Measurements from ENCODE around the gene FBXL13. TPM values are rescaled to one million over a fixed set of nuclear protein-coding genes. Genes with fewer than 3 reads are reported as not detected.

The FBXL13 gene
- total RNA-seq, 1 donor from 2014 or later, result 0.98 TPM

DNA sequence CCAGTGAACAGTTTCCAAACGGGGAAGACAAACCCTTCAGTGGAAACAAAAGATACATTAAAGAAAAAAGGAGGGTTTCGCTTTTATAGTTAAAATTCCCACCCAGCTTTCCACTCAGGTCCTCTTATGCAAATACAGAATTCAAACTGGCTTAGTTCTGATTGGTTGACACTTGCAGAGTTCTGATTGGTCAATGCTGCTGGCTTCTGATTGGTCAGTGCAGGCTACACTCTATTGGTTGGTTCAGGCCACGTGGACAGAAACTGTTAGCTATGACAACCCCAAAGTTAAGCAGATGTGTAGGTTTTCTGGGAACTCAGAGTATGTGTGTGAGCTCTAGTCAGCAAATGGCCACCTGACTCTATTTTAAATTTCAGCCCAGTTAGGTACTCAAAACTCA, 80.0 kb downstream of the FBXL13 start:
- H3K9me3 ChIP-seq, result no peaks in the 10 kb centered on the region
- H3K36me3 ChIP-seq, result no peaks in the 10 kb centered on the region
- intact Hi-C loops (cut with DNase I), result no loop called here
- H3K27ac ChIP-seq, result no peak overlapping the region
- TF ChIP-seq CTCF (IDR thresholded peaks at IDR 0.05) (no peak), POLR2AphosphoS5 (IDR thresholded peaks at IDR 0.05; ENCODE audit: insufficient read depth in 1 of 2, low read depth in 1 of 2) (no peak)
- H3K4me3 ChIP-seq, result no peak overlapping the region
- DNase-seq (ENCODE audit: extremely low spot score in 2 of 2), result no peak
- peaks cover 3% of the 10 kb centered on the region for H3K27me3 ChIP-seq
- H3K4me1 ChIP-seq, result peaks cover 24% of the 10 kb centered on the region

GRCh38 chr7:102993718-102994029, 80.9 kb downstream of the FBXL13 start:
- peaks cover 24% of the 10 kb centered on the region for H3K4me1 ChIP-seq
- peaks cover 3% of the 10 kb centered on the region for H3K27me3 ChIP-seq
- H3K9me3 ChIP-seq, result no peaks in the 10 kb centered on the region
- H3K4me3 ChIP-seq, result no peak overlapping the region
- no peaks in the 10 kb centered on the region for H3K36me3 ChIP-seq
- no peak overlapping the region for H3K27ac ChIP-seq
- intact Hi-C loops (cut with DNase I), result no loop called here
- TF ChIP-seq CTCF (IDR thresholded peaks at IDR 0.05), result no peak
- no peak for TF ChIP-seq POLR2A (IDR thresholded peaks at IDR 0.05)
- no peak for TF ChIP-seq POLR2AphosphoS5 (IDR thresholded peaks at IDR 0.05; ENCODE audit: insufficient read depth in 1 of 2, low read depth in 1 of 2)
- no peak for DNase-seq (ENCODE audit: extremely low spot score in 2 of 2)

DNA sequence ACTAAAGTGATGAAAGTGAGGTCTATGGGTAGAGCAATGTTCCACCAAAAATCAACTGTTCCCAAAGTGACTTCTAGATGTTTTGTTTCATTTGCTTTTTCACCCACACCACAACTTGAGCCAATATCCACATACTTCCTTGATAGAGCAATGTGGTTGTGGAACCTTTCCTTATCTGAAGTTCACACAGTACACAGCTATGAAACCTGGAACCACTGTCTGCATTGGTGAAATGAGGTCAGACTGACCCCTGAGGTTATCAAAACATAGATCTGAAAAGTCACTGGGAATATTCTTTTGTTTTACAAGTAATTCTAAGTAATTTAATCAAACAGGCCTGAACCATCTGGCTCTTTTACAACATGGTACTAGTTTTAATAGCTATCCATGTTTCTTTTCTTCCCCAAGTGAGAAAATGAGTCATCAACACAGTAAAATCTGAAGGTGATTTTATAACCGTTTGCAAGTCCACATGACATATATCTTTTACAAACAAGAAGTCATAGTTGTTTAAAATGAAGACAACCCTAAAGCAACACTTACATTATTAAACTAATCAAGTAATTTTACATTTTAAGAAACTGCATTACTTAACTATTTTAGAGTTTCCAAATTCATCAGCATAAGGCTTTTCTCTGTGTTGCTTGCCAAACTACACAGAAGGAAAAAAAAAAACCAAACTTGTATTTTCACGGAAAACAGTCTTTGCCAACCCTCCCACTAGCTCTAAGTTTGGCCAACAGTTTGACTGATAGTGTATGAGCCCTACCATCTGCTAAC, 81.5 kb downstream of the FBXL13 start:
- intact Hi-C loops (cut with DNase I), result no loop called here
- H3K36me3 ChIP-seq, result no peaks in the 10 kb centered on the region
- TF ChIP-seq POLR2A (IDR thresholded peaks at IDR 0.05) (no peak), CTCF (IDR thresholded peaks at IDR 0.05) (no peak), POLR2AphosphoS5 (IDR thresholded peaks at IDR 0.05; ENCODE audit: insufficient read depth in 1 of 2, low read depth in 1 of 2) (no peak)
- H3K27ac ChIP-seq, result peak overlapping the region; percentile 27
- H3K4me1 ChIP-seq, result peaks cover 24% of the 10 kb centered on the region
- no peak overlapping the region for H3K4me3 ChIP-seq
- no peaks in the 10 kb centered on the region for H3K9me3 ChIP-seq
- DNase-seq (ENCODE audit: extremely low spot score in 2 of 2), result no peak
- peaks cover 3% of the 10 kb centered on the region for H3K27me3 ChIP-seq

GRCh38 chr7:102992509-102992937, 82.1 kb downstream of the FBXL13 start:
- H3K9me3 ChIP-seq, result no peaks in the 10 kb centered on the region
- peaks cover 3% of the 10 kb centered on the region for H3K27me3 ChIP-seq
- no peak overlapping the region for H3K4me3 ChIP-seq
- peaks cover 24% of the 10 kb centered on the region for H3K4me1 ChIP-seq
- peak overlapping the region; percentile 27 for H3K27ac ChIP-seq
- intact Hi-C loops (cut with DNase I), result no loop called here
- TF ChIP-seq POLR2A (IDR thresholded peaks at IDR 0.05), result no peak
- DNase-seq (ENCODE audit: extremely low spot score in 2 of 2), result no peak
- no peaks in the 10 kb centered on the region for H3K36me3 ChIP-seq

DNA sequence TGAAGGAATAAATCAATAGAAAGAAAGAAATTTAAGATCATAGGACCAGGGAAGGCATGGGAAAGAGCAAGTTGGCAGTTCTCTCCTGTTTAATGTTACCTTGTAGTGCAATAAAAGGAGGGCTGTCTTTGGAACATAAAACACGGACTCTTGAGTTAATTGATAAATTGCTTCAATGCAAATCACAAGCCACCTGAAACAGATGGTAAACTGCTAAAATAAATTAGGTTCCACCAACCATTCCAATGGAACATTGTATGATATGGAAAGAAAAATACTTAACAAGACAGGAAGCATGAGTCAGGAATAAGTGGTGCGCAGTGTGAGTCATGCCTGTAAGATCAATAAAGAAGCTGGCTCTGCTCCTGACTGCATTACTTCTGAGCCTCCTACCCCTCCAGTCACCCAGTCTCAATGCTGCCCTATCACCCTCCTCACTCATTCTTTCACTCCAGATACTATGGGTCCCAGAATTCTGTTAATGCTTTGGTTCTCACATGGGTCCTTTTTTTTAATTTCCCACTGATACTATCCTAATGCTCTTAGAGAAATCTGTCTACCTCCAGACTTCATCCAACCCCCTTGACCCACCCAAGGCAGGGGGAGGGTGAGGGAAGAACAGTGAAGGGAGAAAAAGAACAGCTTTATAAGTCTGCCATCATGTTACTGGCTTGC, 82.9 kb downstream of the FBXL13 start:
- Histone ChIP-seq H3K27me3 (peaks cover 3% of the 10 kb centered on the region), H3K9me3 (no peaks in the 10 kb centered on the region), H3K4me1 (peaks cover 24% of the 10 kb centered on the region), H3K27ac (peak overlapping the region; percentile 27), H3K36me3 (no peaks in the 10 kb centered on the region), H3K4me3 (no peak overlapping the region)
- intact Hi-C loops (cut with DNase I), result no loop called here
- no peak for DNase-seq (ENCODE audit: extremely low spot score in 2 of 2)
- TF ChIP-seq POLR2AphosphoS5 (IDR thresholded peaks at IDR 0.05; ENCODE audit: insufficient read depth in 1 of 2, low read depth in 1 of 2) (peak in 1 of 2 donors; percentile 57), POLR2A (IDR thresholded peaks at IDR 0.05) (no peak)

DNA sequence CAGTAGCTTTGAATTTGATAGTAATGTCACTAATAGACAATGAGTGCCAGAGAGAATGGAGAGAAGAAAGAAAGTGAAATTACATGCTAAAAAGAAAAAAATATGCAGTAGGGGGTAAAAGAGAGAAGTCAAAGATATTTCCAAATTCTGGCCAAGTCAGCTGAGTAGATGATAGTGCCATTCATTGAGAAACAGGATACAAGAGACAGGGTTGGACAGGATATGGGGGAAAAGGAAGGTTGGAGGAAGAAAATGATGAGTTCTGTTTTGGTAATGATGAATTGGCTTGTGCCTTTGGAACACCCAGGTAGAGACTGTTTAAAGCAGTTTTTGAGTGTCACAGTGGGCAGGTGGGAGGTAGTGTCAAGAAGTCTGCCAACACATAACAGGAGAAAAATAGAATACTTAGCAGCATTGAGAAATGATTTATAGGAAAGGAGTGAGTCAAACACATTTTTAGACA, 83.5 kb downstream of the FBXL13 start:
- peak overlapping the region; percentile 27 for H3K27ac ChIP-seq
- no peaks in the 10 kb centered on the region for H3K9me3 ChIP-seq
- DNase-seq (ENCODE audit: extremely low spot score in 2 of 2), result no peak
- H3K27me3 ChIP-seq, result peaks cover 3% of the 10 kb centered on the region
- no peak overlapping the region for H3K4me3 ChIP-seq
- H3K36me3 ChIP-seq, result no peaks in the 10 kb centered on the region
- TF ChIP-seq CTCF (IDR thresholded peaks at IDR 0.05), result no peak
- TF ChIP-seq POLR2A (IDR thresholded peaks at IDR 0.05), result no peak
- TF ChIP-seq POLR2AphosphoS5 (IDR thresholded peaks at IDR 0.05; ENCODE audit: insufficient read depth in 1 of 2, low read depth in 1 of 2), result no peak
- intact Hi-C loops (cut with DNase I), result no loop called here
- peaks cover 24% of the 10 kb centered on the region for H3K4me1 ChIP-seq

All from vagina (tissue), 2 donors.